HG03354 (cell line): Measurements from ENCODE around the gene SPINT3.

Experiments used
- ATAC-seq: cut with Tn5 transposase; IDR thresholded peaks from one replicate; pipeline ENCODE4 v1.9.1; 2021; ENCODE audit warnings: mild to moderate bottlenecking; ENCODE audit not compliant: unreplicated experiment, poor library complexity, severe bottlenecking

Gene SPINT3

GRCh38 chr20:45465491-45466266 lies 49.7 kb downstream of the SPINT3 start:
- ATAC-seq: no peak

DNA sequence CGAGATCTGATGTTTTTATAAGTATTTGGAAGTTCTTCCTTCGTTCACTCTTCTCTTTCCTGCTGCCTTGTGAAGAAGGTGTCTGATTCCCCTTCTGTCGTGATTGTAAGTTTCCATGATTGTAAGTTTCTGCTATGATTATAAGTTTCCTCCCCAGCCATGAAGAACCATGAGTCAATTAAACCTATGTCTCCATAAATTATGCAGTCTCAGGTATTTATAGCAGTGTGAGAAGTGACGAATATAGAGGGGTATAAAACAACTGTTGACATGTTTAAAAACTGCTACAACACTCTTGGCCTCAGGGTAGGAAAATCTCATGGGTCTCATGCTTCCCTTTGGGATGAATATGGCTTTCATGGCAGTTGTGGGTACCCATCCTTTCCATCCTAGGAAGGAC lies 51.7 kb downstream of the SPINT3 start:
- no peak for ATAC-seq

DNA sequence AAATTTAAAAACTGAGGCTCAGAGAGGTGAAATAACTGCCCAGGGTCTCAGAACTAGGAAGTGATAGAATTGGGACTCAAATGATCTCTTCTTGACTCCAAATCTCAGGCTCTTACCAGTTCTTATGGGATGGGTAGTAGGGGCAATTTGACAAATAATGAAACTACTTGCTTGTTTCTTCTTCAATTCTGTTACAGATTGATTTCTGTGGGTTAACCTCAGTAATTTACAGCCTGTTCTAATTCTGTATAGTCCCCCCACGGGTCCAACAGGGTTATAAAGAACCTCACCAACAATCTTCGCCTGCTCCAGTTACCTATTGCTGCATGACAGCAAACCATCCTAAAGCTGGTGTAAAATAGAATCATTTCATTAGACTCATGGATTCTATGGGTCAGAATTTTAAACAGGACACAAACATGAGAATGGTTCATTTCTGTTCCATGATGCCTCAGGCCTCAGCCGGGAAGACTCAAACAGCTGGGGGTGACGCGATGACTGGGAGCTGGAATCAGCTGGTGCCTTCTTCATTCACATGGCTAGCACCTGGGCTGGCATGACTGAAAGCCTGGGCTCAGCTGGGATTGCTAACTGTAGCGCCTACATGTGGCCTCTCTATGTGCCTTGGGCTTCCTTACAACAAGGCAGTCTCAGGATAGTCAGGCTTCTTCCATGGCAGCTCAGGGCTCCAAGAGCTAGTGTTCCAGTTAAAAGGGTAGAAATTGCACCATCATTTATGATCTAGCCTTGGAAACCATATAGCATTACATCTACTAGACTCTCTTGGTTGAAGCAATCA lies 52.5 kb downstream of the SPINT3 start:
- ATAC-seq: peak; percentile 68
